H1 (cell line): ENCODE results near the gene BTD. TPM values are rescaled to one million over a fixed set of nuclear protein-coding genes. Genes with fewer than 3 reads are reported as not detected.

Experiments used
- CTCF ChIA-PET: fragments of 300-600 bp; sonication (Branson Sonifier 250); formaldehyde crosslinking; loops from one replicate; lab custom pipeline; 2021; ENCODE audit not compliant: partially characterized antibody; lab: Charles Lee
- POLR2A ChIA-PET: fragments of 300-600 bp; sonication (Branson Sonifier 250); formaldehyde crosslinking; loops from one replicate; lab custom pipeline; 2021; ENCODE audit warnings: inconsistent platforms; ENCODE audit not compliant: partially characterized antibody; lab: Charles Lee
- DNase-seq, 2 experiments: peaks; one replicate each; pipeline versions ENCODE4 v3.0.0 to v3.0.0-alpha.2; 2010 to 2022; ENCODE audit warnings: low spot score in 2 of 2, low read depth in 1 of 2, mixed read lengths in 1 of 2
- FAIRE-seq: peaks from 2 replicates; lab custom pipeline; 2011; peaks lifted over from hg19 to GRCh38; lab: Jason Lieb, UNC
- H2AFZ ChIP-seq: 2 replicates; pipeline ENCODE4 v1.8.1; 2012; ENCODE audit warnings: low read length, inconsistent platforms
- H2AK5ac ChIP-seq: 2 replicates; pipeline ENCODE4 v1.6.1; 2013; ENCODE audit warnings: low read depth, low read length
- H2BK120ac ChIP-seq: replicated peaks from 2 replicates; pipeline ENCODE3; 2013; ENCODE audit warnings: low read depth, low read length, inconsistent platforms
- H2BK12ac ChIP-seq: 2 replicates; pipeline ENCODE4 v1.6.1; 2013; ENCODE audit warnings: low read depth, low read length
- H2BK15ac ChIP-seq: 2 replicates; pipeline ENCODE4 v1.6.1; 2013; ENCODE audit warnings: low read length
- H2BK20ac ChIP-seq: 2 replicates; pipeline ENCODE4 v1.6.1; 2013; ENCODE audit warnings: low read length
- H2BK5ac ChIP-seq: 2 replicates; pipeline ENCODE4 v1.6.1; 2013; ENCODE audit warnings: low read depth, low read length
- H3K14ac ChIP-seq: 2 replicates; pipeline ENCODE4 v1.6.1; 2013; ENCODE audit warnings: inconsistent platforms; ENCODE audit not compliant: insufficient read length
- H3K18ac ChIP-seq: 2 replicates; pipeline ENCODE4 v1.6.1; 2013; ENCODE audit warnings: low read length; ENCODE audit errors: extremely low read depth
- H3K23ac ChIP-seq: 2 replicates; pipeline ENCODE4 v1.6.1; 2013; ENCODE audit warnings: inconsistent platforms; ENCODE audit not compliant: insufficient read length
- H3K23me2 ChIP-seq: 2 replicates; pipeline ENCODE4 v1.6.1; 2013; ENCODE audit warnings: low read depth, low read length
- H3K27ac ChIP-seq: 2 replicates; pipeline ENCODE4 v1.6.1; 2011; ENCODE audit warnings: low read depth, low read length, inconsistent platforms
- H3K27me3 ChIP-seq, 4 experiments: replicated peaks in 1 of 4; 1 replicate in 1 of 4; 2 replicates in 3 of 4; pipeline versions ENCODE4 v1.6.1 to v1.8.1; 2011 to 2013; ENCODE audit warnings: low read length in 3 of 4, mild to moderate bottlenecking in 3 of 4, inconsistent platforms in 2 of 4, mixed read lengths in 2 of 4, moderate library complexity in 1 of 4; ENCODE audit not compliant: control insufficient read depth in 3 of 4, insufficient read depth in 3 of 4; ENCODE audit errors: extremely low read depth in 1 of 4
- H3K36me3 ChIP-seq, 4 experiments: 2 replicates each; pipeline versions ENCODE4 v1.6.1 to v1.8.1; 2011 to 2013; ENCODE audit warnings: mild to moderate bottlenecking in 4 of 4, low read length in 3 of 4, moderate library complexity in 2 of 4, control low read depth in 1 of 4, inconsistent platforms in 1 of 4; ENCODE audit not compliant: insufficient read depth in 4 of 4, control insufficient read depth in 2 of 4
- H3K4ac ChIP-seq: replicated peaks from 2 replicates; pipeline ENCODE3; 2013; ENCODE audit warnings: low read length, low read depth, mixed read lengths, inconsistent platforms; ENCODE audit not compliant: insufficient read length
- H3K4me1 ChIP-seq, 4 experiments: replicated peaks in 1 of 4; 1 replicate in 1 of 4; 2 replicates in 3 of 4; pipeline versions ENCODE4 v1.6.1 to v1.8.1; 2011 to 2013; ENCODE audit warnings: low read length in 3 of 4, inconsistent platforms in 2 of 4, mixed read lengths in 1 of 4; ENCODE audit not compliant: insufficient read depth in 4 of 4, control insufficient read depth in 3 of 4
- H3K4me2 ChIP-seq, 2 experiments: 2 replicates each; pipeline versions ENCODE4 v1.6.1 to v1.8.1; 2011 to 2013; ENCODE audit warnings: low read depth in 2 of 2, low read length in 2 of 2, control low read depth in 1 of 2, inconsistent platforms in 1 of 2, mild to moderate bottlenecking in 1 of 2; ENCODE audit not compliant: insufficient read depth in 1 of 2
- H3K4me3 ChIP-seq, 4 experiments: fragments of 200-600, 300-600 bp in 1 of 4; sonication (generic), shearing (Covaris generic), sonication (Bioruptor Twin) in 1 of 4; 2 replicates each; pipeline versions ENCODE4 v1.5.1 to v1.8.1; 2011 to 2016; ENCODE audit warnings: low read length in 4 of 4, low read depth in 3 of 4, control low read depth in 2 of 4, inconsistent platforms in 2 of 4, mild to moderate bottlenecking in 2 of 4, mixed read lengths in 1 of 4, moderate library complexity in 1 of 4; ENCODE audit not compliant: insufficient read depth in 2 of 4; ENCODE audit errors: extremely low read depth in 1 of 4
- H3K56ac ChIP-seq: replicated peaks from 2 replicates; pipeline ENCODE3; 2013; ENCODE audit warnings: low read depth, mild to moderate bottlenecking, mixed read lengths, low read length, inconsistent platforms; ENCODE audit not compliant: insufficient read length
- H3K79me1 ChIP-seq: 2 replicates; pipeline ENCODE4 v1.6.1; 2013; ENCODE audit warnings: low read depth, low read length, control low read depth
- H3K79me2 ChIP-seq, 2 experiments: 2 replicates each; pipeline versions ENCODE4 v1.6.1 to v1.8.1; 2012 to 2013; ENCODE audit warnings: low read length in 2 of 2, mild to moderate bottlenecking in 2 of 2, inconsistent platforms in 1 of 2; ENCODE audit not compliant: insufficient read depth in 2 of 2, control insufficient read depth in 1 of 2
- H3K9ac ChIP-seq, 4 experiments: replicated peaks in 1 of 4; 1 replicate in 1 of 4; 2 replicates in 3 of 4; pipeline versions ENCODE4 v1.6.1 to v1.8.1; 2011 to 2013; ENCODE audit warnings: low read depth in 3 of 4, low read length in 3 of 4, control low read depth in 2 of 4, mild to moderate bottlenecking in 2 of 4, moderate library complexity in 2 of 4, inconsistent platforms in 1 of 4; ENCODE audit errors: extremely low read depth in 1 of 4
- H3K9me3 ChIP-seq, 2 experiments: 2 replicates each; pipeline versions ENCODE4 v1.6.1 to v1.8.1; 2012 to 2013; ENCODE audit warnings: mild to moderate bottlenecking in 2 of 2, moderate library complexity in 2 of 2, control low read depth in 1 of 2, inconsistent platforms in 1 of 2, low read depth in 1 of 2, low read length in 1 of 2, mixed read lengths in 1 of 2; ENCODE audit not compliant: insufficient read depth in 2 of 2
- H4K20me1 ChIP-seq, 2 experiments: replicated peaks in 1 of 2; 2 replicates each; pipeline versions ENCODE3 to v1.8.1; 2011 to 2013; ENCODE audit warnings: inconsistent platforms in 2 of 2, low read length in 2 of 2, mild to moderate bottlenecking in 1 of 2; ENCODE audit not compliant: insufficient read depth in 2 of 2, control insufficient read depth in 1 of 2
- H4K5ac ChIP-seq: 2 replicates; pipeline ENCODE4 v1.6.1; 2013; ENCODE audit warnings: low read length, low read depth, mixed read lengths, inconsistent platforms; ENCODE audit not compliant: insufficient read length
- H4K8ac ChIP-seq: 2 replicates; pipeline ENCODE4 v1.8.0; 2013; ENCODE audit warnings: mild to moderate bottlenecking, moderate library complexity, low read length, inconsistent platforms; ENCODE audit not compliant: insufficient read depth; ENCODE audit errors: extremely low read depth
- H4K91ac ChIP-seq: replicated peaks from 2 replicates; pipeline ENCODE3; 2013; ENCODE audit warnings: low read length, mixed read lengths, inconsistent platforms; ENCODE audit not compliant: insufficient read length
- ASH2L ChIP-seq: fragments of 200-600, 300-600 bp; sonication (generic); IDR thresholded peaks from one replicate; pipeline ENCODE4 v1.7.1; 2017; ENCODE audit warnings: low read length
- CBX5 ChIP-seq: fragments of 300-800, 300-1000 bp; sonication (generic); IDR thresholded peaks from 2 replicates; pipeline ENCODE4 v1.7.1; 2016; ENCODE audit warnings: antibody characterized with exemption, low read length, low read depth
- HDAC2 ChIP-seq, 2 experiments: fragments of 300-600 bp in 1 of 2; sonication (generic) in 1 of 2; IDR thresholded peaks; 2 replicates each; pipeline ENCODE4 v1.6.1; 2011 to 2012; ENCODE audit warnings: low read depth in 2 of 2, low read length in 2 of 2, mild to moderate bottlenecking in 2 of 2, moderate library complexity in 2 of 2, borderline replicate concordance in 1 of 2, inconsistent platforms in 1 of 2
- MAX ChIP-seq: IDR thresholded peaks from 2 replicates; pipeline ENCODE4 v1.6.1; 2012; ENCODE audit warnings: inconsistent platforms
- NANOG ChIP-seq: IDR thresholded peaks from 2 replicates; pipeline ENCODE4 v1.6.1; 2011; ENCODE audit warnings: low read length, low read depth, mild to moderate bottlenecking, inconsistent platforms; ENCODE audit not compliant: insufficient read depth, poor library complexity, severe bottlenecking
- RXRA ChIP-seq: IDR thresholded peaks from 2 replicates; pipeline ENCODE4 v1.6.1; 2011; ENCODE audit warnings: low read depth, mild to moderate bottlenecking, low read length, moderate library complexity; ENCODE audit not compliant: insufficient read depth
- WGBS, 2 experiments: shearing (Covaris generic) in 1 of 2; methylation state at CpG; one replicate each; pipeline versions ENCODE4 v1.1.6 to v1.1.7; 2013 to 2015; ENCODE audit warnings: low lambda C conversion rate in 2 of 2, mixed read lengths in 2 of 2, inconsistent platforms in 1 of 2, low coverage in 1 of 2, missing lambda C conversion rate in 1 of 2; ENCODE audit not compliant: insufficient replicate concordance in 2 of 2, insufficient coverage in 1 of 2, insufficient read length in 1 of 2; ENCODE audit errors: extremely low coverage in 1 of 2, missing lambda C conversion rate in 1 of 2; 5-methylcytosine and 5-hydroxymethylcytosine counted together
- polyA plus RNA-seq, 7 experiments: library from polyadenylated mRNA; depleted of rRNA in 3 of 7; stranded (reverse) in 5 of 7; unstranded in 2 of 7; fragments of >200 nt in 5 of 7; fragments of 200-250 nt in 2 of 7; gene quantifications; 1 replicate in 5 of 7; 2 replicates in 1 of 7; 4 replicates in 1 of 7; pipeline versions ENCODE4 v1.2.1 to v1.2.3, GENCODE V29; 2011 to 2013; ENCODE audit warnings: missing spikeins in 2 of 7, mixed read lengths in 2 of 7
- total RNA-seq: library from RNA; stranded (reverse); fragmentation: NEBNext Ultra II Directional; extraction: Animal tissue kit (Norgen Biotek cat#: 25700); gene quantifications from 2 replicates; pipeline ENCODE4 v1.2.1, GENCODE V29; 2021

Gene BTD
- total and polyA plus RNA-seq, 2 of the 8 experiments (the other 6 are each of a cell fraction or from before 2014, with no cell fraction given): 21.8 to 36.7 TPM

GRCh38 chr3:15659254-15659975 is 57.9 kb downstream of the BTD start:
- Histone ChIP-seq H3K9me3 (no peaks in the 10 kb centered on the region), H3K23me2 (no peaks in the 10 kb centered on the region), H2BK5ac (no peak overlapping the region), H3K18ac (no peak overlapping the region), H4K91ac (no peak overlapping the region), H3K27me3 (no peaks in the 10 kb centered on the region), H3K79me2 (no peaks in the 10 kb centered on the region), H3K36me3 (no peaks in the 10 kb centered on the region), H4K5ac (no peak overlapping the region), H4K20me1 (no peaks in the 10 kb centered on the region), H2BK12ac (no peak overlapping the region), H3K4me2 (no peak overlapping the region), H2BK120ac (no peak overlapping the region), H3K4me1 (peaks cover 0 to 8% (median 5%) of the 10 kb centered on the region in 4 experiments; a peak in 4 of 7 replicates), H2AFZ (no peak overlapping the region), H3K9ac (no peak overlapping the region), H2BK15ac (no peak overlapping the region), H3K4me3 (no peak overlapping the region), H2BK20ac (no peak overlapping the region), H3K23ac (no peak overlapping the region), H3K4ac (no peak overlapping the region), H3K27ac (no peak overlapping the region), H3K56ac (no peak overlapping the region), H4K8ac (no peak overlapping the region), H3K14ac (no peak overlapping the region), H3K79me1 (no peaks in the 10 kb centered on the region), H2AK5ac (no peak overlapping the region)
- POLR2A ChIA-PET: interaction anchor here (1.2 to 1.4 kb wide), 2 partner anchors 9 to 11 kb away, joined by 5 read pairs; no protein-coding TSS in a partner anchor
- FAIRE-seq (no peak), DNase-seq (no peak)
- whole genome bisulfite sequencing, 2 experiments: 93% methylated on average over 5 of the region's 5 CpGs; no CpG with 5 or more reads in 1 of the 2 experiments
- CTCF ChIA-PET: no interaction called here
- no peak for TF ChIP-seq CBX5
- TF ChIP-seq NANOG: no peak
- no peak for TF ChIP-seq RXRA
- no peak for TF ChIP-seq MAX
- no peak for TF ChIP-seq HDAC2 (IDR thresholded peaks at IDR 0.05; ENCODE audit: borderline replicate concordance in 1 of 2, low read depth in 2 of 2, low read length in 2 of 2)
- TF ChIP-seq ASH2L: no peak
